ENCODE data around the gene CCBE1. TPM values are rescaled to one million over a fixed set of nuclear protein-coding genes. Genes with fewer than 3 reads are reported as not detected.
A peak's percentile ranks its signal among the peaks of the same experiment; 100 is the strongest.

The CCBE1 gene
- total and polyA plus RNA-seq, 9 donors, result 2.4 to 5.5 (median 3.4) TPM

- Histone ChIP-seq H3K27me3 (ENCODE audit: control insufficient read depth, insufficient read depth, low read length) (no peaks in the 10 kb centered on the region), H3K4me3 (ENCODE audit: low read length) (no peak overlapping the region), H3K4me1 (ENCODE audit: control insufficient read depth, insufficient read depth, low read length) (peaks cover 17% of the 10 kb centered on the region), H3K27ac (ENCODE audit: low read length) (no peak overlapping the region), H3K9me3 (replicated peaks; ENCODE audit: control insufficient read depth, low read depth, low read length) (no peaks in the 10 kb centered on the region), H3K36me3 (ENCODE audit: control insufficient read depth, insufficient read depth, low read length) (no peaks in the 10 kb centered on the region)
- DNase-seq, result no peak
Measured at GRCh38 chr18:59500765-59501164, 196.5 kb downstream of the CCBE1 start.

- Histone ChIP-seq H3K27me3 (ENCODE audit: control insufficient read depth, insufficient read depth, low read length) (no peaks in the 10 kb centered on the region), H3K27ac (ENCODE audit: low read length) (no peak overlapping the region), H3K4me3 (ENCODE audit: low read length) (no peak overlapping the region), H3K36me3 (ENCODE audit: control insufficient read depth, insufficient read depth, low read length) (no peaks in the 10 kb centered on the region), H3K9me3 (replicated peaks; ENCODE audit: control insufficient read depth, low read depth, low read length) (no peaks in the 10 kb centered on the region), H3K4me1 (ENCODE audit: control insufficient read depth, insufficient read depth, low read length) (peaks cover 17% of the 10 kb centered on the region)
- no peak for DNase-seq
- whole genome bisulfite sequencing (ENCODE audit: insufficient coverage), result 46% methylated on average over 2 of the region's 4 CpGs
Measured at GRCh38 chr18:59498506-59499086, 198.6 kb downstream of the CCBE1 start.

- no peak for DNase-seq
- Histone ChIP-seq H3K9me3 (replicated peaks; ENCODE audit: control insufficient read depth, low read depth, low read length) (no peaks in the 10 kb centered on the region), H3K36me3 (ENCODE audit: control insufficient read depth, insufficient read depth, low read length) (no peaks in the 10 kb centered on the region), H3K4me1 (ENCODE audit: control insufficient read depth, insufficient read depth, low read length) (no peaks in the 10 kb centered on the region), H3K27me3 (ENCODE audit: control insufficient read depth, insufficient read depth, low read length) (no peaks in the 10 kb centered on the region), H3K4me3 (ENCODE audit: low read length) (no peak overlapping the region), H3K27ac (ENCODE audit: low read length) (no peak overlapping the region)
- WGBS (ENCODE audit: insufficient coverage), result 20% methylated on average over 1 of the region's 4 CpGs
Measured at GRCh38 chr18:59492756-59493421, 204.3 kb downstream of the CCBE1 start.

GRCh38 chr18:59488899-59489298, 208.3 kb downstream of the CCBE1 start:
- Histone ChIP-seq H3K4me3 (ENCODE audit: low read length) (no peak overlapping the region), H3K9me3 (replicated peaks; ENCODE audit: control insufficient read depth, low read depth, low read length) (no peaks in the 10 kb centered on the region), H3K4me1 (ENCODE audit: control insufficient read depth, insufficient read depth, low read length) (no peaks in the 10 kb centered on the region), H3K27me3 (ENCODE audit: control insufficient read depth, insufficient read depth, low read length) (no peaks in the 10 kb centered on the region), H3K27ac (ENCODE audit: low read length) (no peak overlapping the region), H3K36me3 (ENCODE audit: control insufficient read depth, insufficient read depth, low read length) (no peaks in the 10 kb centered on the region)
- WGBS (ENCODE audit: insufficient coverage), result 83% methylated on average over 1 of the region's 2 CpGs
- no peak for DNase-seq

- H3K4me3 ChIP-seq (ENCODE audit: low read length), result no peak overlapping the region
- DNase-seq, result no peak
- no peaks in the 10 kb centered on the region for H3K36me3 ChIP-seq (ENCODE audit: control insufficient read depth, insufficient read depth, low read length)
- H3K9me3 ChIP-seq (replicated peaks; ENCODE audit: control insufficient read depth, low read depth, low read length), result no peaks in the 10 kb centered on the region
- H3K27me3 ChIP-seq (ENCODE audit: control insufficient read depth, insufficient read depth, low read length), result no peaks in the 10 kb centered on the region
- H3K4me1 ChIP-seq (ENCODE audit: control insufficient read depth, insufficient read depth, low read length), result no peaks in the 10 kb centered on the region
- 92% methylated on average over 4 of the region's 5 CpGs for WGBS (ENCODE audit: insufficient coverage)
- no peak overlapping the region for H3K27ac ChIP-seq (ENCODE audit: low read length)
Measured at GRCh38 chr18:59485382-59485781, 211.8 kb downstream of the CCBE1 start.

- Histone ChIP-seq H3K27ac (ENCODE audit: low read length) (no peak overlapping the region), H3K9me3 (replicated peaks; ENCODE audit: control insufficient read depth, low read depth, low read length) (no peaks in the 10 kb centered on the region), H3K4me3 (ENCODE audit: low read length) (no peak overlapping the region), H3K36me3 (ENCODE audit: control insufficient read depth, insufficient read depth, low read length) (no peaks in the 10 kb centered on the region), H3K4me1 (ENCODE audit: control insufficient read depth, insufficient read depth, low read length) (no peaks in the 10 kb centered on the region), H3K27me3 (ENCODE audit: control insufficient read depth, insufficient read depth, low read length) (no peaks in the 10 kb centered on the region)
- WGBS (ENCODE audit: insufficient coverage), result no CpG with 5 or more reads among the region's 8 CpGs
- peak; percentile 90 for DNase-seq
Measured at GRCh38 chr18:59484561-59485328, 212.5 kb downstream of the CCBE1 start.

- Histone ChIP-seq H3K36me3 (ENCODE audit: control insufficient read depth, insufficient read depth, low read length) (no peaks in the 10 kb centered on the region), H3K9me3 (replicated peaks; ENCODE audit: control insufficient read depth, low read depth, low read length) (no peaks in the 10 kb centered on the region), H3K4me3 (ENCODE audit: low read length) (no peak overlapping the region), H3K27ac (ENCODE audit: low read length) (no peak overlapping the region), H3K27me3 (ENCODE audit: control insufficient read depth, insufficient read depth, low read length) (no peaks in the 10 kb centered on the region), H3K4me1 (ENCODE audit: control insufficient read depth, insufficient read depth, low read length) (no peaks in the 10 kb centered on the region)
- WGBS (ENCODE audit: insufficient coverage), result no CpG with 5 or more reads among the region's 4 CpGs
- peak; percentile 60 for DNase-seq
Measured at GRCh38 chr18:59484131-59484530, 213.1 kb downstream of the CCBE1 start.

GRCh38 chr18:59481436-59481835, 215.8 kb downstream of the CCBE1 start:
- Histone ChIP-seq H3K36me3 (ENCODE audit: control insufficient read depth, insufficient read depth, low read length) (no peaks in the 10 kb centered on the region), H3K4me1 (ENCODE audit: control insufficient read depth, insufficient read depth, low read length) (no peaks in the 10 kb centered on the region), H3K27ac (ENCODE audit: low read length) (no peak overlapping the region), H3K4me3 (ENCODE audit: low read length) (no peak overlapping the region), H3K27me3 (ENCODE audit: control insufficient read depth, insufficient read depth, low read length) (no peaks in the 10 kb centered on the region), H3K9me3 (replicated peaks; ENCODE audit: control insufficient read depth, low read depth, low read length) (no peaks in the 10 kb centered on the region)
- no CpG with 5 or more reads among the region's 3 CpGs for WGBS (ENCODE audit: insufficient coverage)
- no peak for DNase-seq

GRCh38 chr18:59479776-59480175, 217.4 kb downstream of the CCBE1 start:
- no CpG with 5 or more reads among the region's 2 CpGs for WGBS (ENCODE audit: insufficient coverage)

GRCh38 chr18:59478591-59478990, 218.6 kb downstream of the CCBE1 start:
- H3K4me3 ChIP-seq (ENCODE audit: low read length), result no peak overlapping the region
- no peak for DNase-seq
- no peaks in the 10 kb centered on the region for H3K4me1 ChIP-seq (ENCODE audit: control insufficient read depth, insufficient read depth, low read length)
- H3K36me3 ChIP-seq (ENCODE audit: control insufficient read depth, insufficient read depth, low read length), result no peaks in the 10 kb centered on the region
- H3K27me3 ChIP-seq (ENCODE audit: control insufficient read depth, insufficient read depth, low read length), result no peaks in the 10 kb centered on the region
- no peaks in the 10 kb centered on the region for H3K9me3 ChIP-seq (replicated peaks; ENCODE audit: control insufficient read depth, low read depth, low read length)
- H3K27ac ChIP-seq (ENCODE audit: low read length), result no peak overlapping the region
- WGBS (ENCODE audit: insufficient coverage), result 40% methylated on average over 1 of the region's 3 CpGs

More at GRCh38 chr18:59479776-59480175, 217.4 kb downstream of the CCBE1 start:
- DNase-seq, result no peak
- Histone ChIP-seq H3K27me3 (ENCODE audit: control insufficient read depth, insufficient read depth, low read length) (no peaks in the 10 kb centered on the region), H3K36me3 (ENCODE audit: control insufficient read depth, insufficient read depth, low read length) (no peaks in the 10 kb centered on the region), H3K9me3 (replicated peaks; ENCODE audit: control insufficient read depth, low read depth, low read length) (no peaks in the 10 kb centered on the region), H3K4me1 (ENCODE audit: control insufficient read depth, insufficient read depth, low read length) (no peaks in the 10 kb centered on the region), H3K4me3 (ENCODE audit: low read length) (no peak overlapping the region), H3K27ac (ENCODE audit: low read length) (no peak overlapping the region)
